HEK293T (cell line): ENCODE measurements around the gene AGTRAP.

Experiments
- BHLHE40 ChIP-seq: fragments of 450-650 bp; IDR thresholded peaks from 2 replicates; pipeline ENCODE4 v1.6.1; 2016; ENCODE audit warnings: mild to moderate bottlenecking, moderate library complexity, borderline replicate concordance
- CTBP1 ChIP-seq: fragments of 450-650 bp; IDR thresholded peaks from 2 replicates; pipeline ENCODE4 v1.6.1; 2016; ENCODE audit warnings: borderline replicate concordance
- FOXA1 ChIP-seq: fragments of 450-650 bp; IDR thresholded peaks from 2 replicates; pipeline ENCODE4 v1.6.1; 2016; ENCODE audit warnings: mild to moderate bottlenecking
- FOXK2 ChIP-seq: fragments of 450-650 bp; IDR thresholded peaks from 2 replicates; pipeline ENCODE4 v1.6.1; 2016; ENCODE audit warnings: mild to moderate bottlenecking
- FOXM1 ChIP-seq: fragments of 450-650 bp; IDR thresholded peaks from 2 replicates; pipeline ENCODE4 v1.6.1; 2017; ENCODE audit warnings: mild to moderate bottlenecking, borderline replicate concordance
- HDGF ChIP-seq: fragments of 450-650 bp; IDR thresholded peaks from 2 replicates; pipeline ENCODE4 v1.6.1; 2017; ENCODE audit warnings: antibody characterized with exemption, borderline replicate concordance
- SP1 ChIP-seq: fragments of 450-650 bp; IDR thresholded peaks from 2 replicates; pipeline ENCODE4 v1.6.1; 2017
- TARDBP ChIP-seq: fragments of 450-650 bp; IDR thresholded peaks from 2 replicates; pipeline ENCODE4 v1.6.1; 2016
- ZNF384 ChIP-seq: fragments of 450-650 bp; IDR thresholded peaks from 2 replicates; pipeline ENCODE4 v1.6.1; 2016

- TF ChIP-seq FOXM1 (no peak), HDGF (no peak), SP1 (no peak), TARDBP (no peak), FOXK2 (no peak), BHLHE40 (no peak), ZNF384 (no peak), FOXA1 (no peak), CTBP1 (no peak)
These were observed 52.7 kb downstream of the AGTRAP start for GRCh38 chr1:11788549-11789053.
